WTC11 (cell line): Measurements from ENCODE around the gene CREM. TPM values are rescaled to one million over a fixed set of nuclear protein-coding genes. Genes with fewer than 3 reads are reported as not detected.

Experiments
- ATAC-seq: fragments of 200-7000 bp; cut with Tn5 transposase; 2 replicates; pipeline ENCODE4 v1.10.0; 2021; ENCODE audit warnings: mild to moderate bottlenecking, moderate library complexity
- CTCF ChIA-PET: fragments of 300-600 bp; sonication (Branson Sonifier 250); formaldehyde crosslinking; loops from one replicate; lab custom pipeline; 2021; ENCODE audit warnings: antibody characterized with exemption; lab: Charles Lee
- POLR2A ChIA-PET: fragments of 350-600 bp; sonication (Branson Sonifier 250); formaldehyde crosslinking; loops from one replicate; lab custom pipeline; 2021; ENCODE audit warnings: antibody characterized with exemption; lab: Charles Lee
- DNase-seq: peaks from one replicate; pipeline ENCODE4 v3.0.0; 2021; ENCODE audit warnings: low spot score
- H3K27ac Mint-ChIP-seq: 2 replicates; pipeline ENCODE4 v1.8.0; 2021; ENCODE audit warnings: mixed read lengths
- H3K27me3 Mint-ChIP-seq: 2 replicates; pipeline ENCODE4 v1.8.0; 2021; ENCODE audit warnings: low read depth, mild to moderate bottlenecking, moderate library complexity, mixed read lengths
- H3K36me3 Mint-ChIP-seq: 2 replicates; pipeline ENCODE4 v1.8.0; 2021; ENCODE audit warnings: mixed read lengths
- H3K4me1 Mint-ChIP-seq: 2 replicates; pipeline ENCODE4 v1.8.0; 2022; ENCODE audit warnings: mixed read lengths
- H3K4me3 Mint-ChIP-seq: 2 replicates; pipeline ENCODE4 v1.8.0; 2021; ENCODE audit warnings: mild to moderate bottlenecking, moderate library complexity, mixed read lengths
- H3K9me3 Mint-ChIP-seq: 2 replicates; pipeline ENCODE4 v1.8.0; 2021; ENCODE audit warnings: mixed read lengths
- ATF6 ChIP-seq: sonication (generic); formaldehyde crosslinking; IDR thresholded peaks from 2 replicates; pipeline ENCODE4 v1.8.1; 2023; ENCODE audit warnings: mild to moderate bottlenecking, missing genetic modification reagents
- E2F4 ChIP-seq: sonication (generic); formaldehyde crosslinking; IDR thresholded peaks from 2 replicates; pipeline ENCODE4 v1.8.1; 2022; ENCODE audit warnings: low read depth, mild to moderate bottlenecking, moderate library complexity, missing genetic modification reagents, borderline replicate concordance
- E2F5 ChIP-seq: sonication (generic); formaldehyde crosslinking; IDR thresholded peaks from 2 replicates; pipeline ENCODE4 v1.8.1; 2022; ENCODE audit warnings: mild to moderate bottlenecking, moderate library complexity, missing genetic modification reagents
- ESRRA ChIP-seq: sonication (generic); formaldehyde crosslinking; IDR thresholded peaks from 2 replicates; pipeline ENCODE4 v1.8.1; 2022; ENCODE audit warnings: mild to moderate bottlenecking, missing genetic modification reagents, borderline replicate concordance
- FOXP1 ChIP-seq: sonication (generic); formaldehyde crosslinking; IDR thresholded peaks from 2 replicates; pipeline ENCODE4 v1.8.0; 2022; ENCODE audit warnings: missing genetic modification reagents, mild to moderate bottlenecking, moderate library complexity, borderline replicate concordance
- IRF2 ChIP-seq: sonication (generic); formaldehyde crosslinking; IDR thresholded peaks from 2 replicates; pipeline ENCODE4 v1.8.0; 2022; ENCODE audit warnings: low read depth, missing genetic modification reagents, borderline replicate concordance
- SMAD3 ChIP-seq: sonication (generic); formaldehyde crosslinking; IDR thresholded peaks from 2 replicates; pipeline ENCODE4 v1.8.0; 2022; ENCODE audit warnings: missing genetic modification reagents, mild to moderate bottlenecking, borderline replicate concordance
- ZNF138 ChIP-seq: sonication (generic); formaldehyde crosslinking; conservative IDR thresholded peaks from 2 replicates; pipeline ENCODE4 v1.8.1; 2022; ENCODE audit warnings: mild to moderate bottlenecking, moderate library complexity, missing genetic modification reagents
- ZNF232 ChIP-seq: sonication (generic); formaldehyde crosslinking; IDR thresholded peaks from 2 replicates; pipeline ENCODE4 v1.8.0; 2022; ENCODE audit warnings: mild to moderate bottlenecking, missing genetic modification reagents
- ZNF317 ChIP-seq: sonication (generic); formaldehyde crosslinking; IDR thresholded peaks from 2 replicates; pipeline ENCODE4 v1.8.1; 2023; ENCODE audit warnings: low read depth, mild to moderate bottlenecking, moderate library complexity, missing genetic modification reagents, borderline replicate concordance
- ZSCAN18 ChIP-seq: fragments of 250-450 bp; sonication (Bioruptor Pico); IDR thresholded peaks from 2 replicates; pipeline ENCODE4 v2.1.2; 2022; ENCODE audit warnings: mild to moderate bottlenecking, moderate library complexity
- total RNA-seq: library from RNA; stranded (reverse); gene quantifications from 3 replicates; pipeline ENCODE4 v1.2.3, GENCODE V29; 2021
- TF ChIP-seq, protein P1 (sequence below): sonication (generic); formaldehyde crosslinking; IDR thresholded peaks from 2 replicates; pipeline ENCODE4 v1.8.1; 2023; ENCODE audit warnings: mild to moderate bottlenecking, missing genetic modification reagents, moderate library complexity
- TF ChIP-seq, protein P2 (sequence below): fragments of 250-450 bp; sonication (Bioruptor Pico); IDR thresholded peaks from 2 replicates; pipeline ENCODE4 v1.9.0; 2021; ENCODE audit warnings: mild to moderate bottlenecking
- TF ChIP-seq, protein P3 (sequence below): sonication (generic); formaldehyde crosslinking; IDR thresholded peaks from 2 replicates; pipeline ENCODE4 v1.8.1; 2022; ENCODE audit warnings: low read depth, missing genetic modification reagents, borderline replicate concordance
- TF ChIP-seq, protein P4 (sequence below): fragments of 250-450 bp; sonication (Bioruptor Pico); IDR thresholded peaks from 2 replicates; pipeline ENCODE4 v1.9.0; 2021; ENCODE audit warnings: mild to moderate bottlenecking, borderline replicate concordance

CREM gene
- total RNA-seq, 1 experiment from 2014 or later: 23.6 TPM

DNA sequence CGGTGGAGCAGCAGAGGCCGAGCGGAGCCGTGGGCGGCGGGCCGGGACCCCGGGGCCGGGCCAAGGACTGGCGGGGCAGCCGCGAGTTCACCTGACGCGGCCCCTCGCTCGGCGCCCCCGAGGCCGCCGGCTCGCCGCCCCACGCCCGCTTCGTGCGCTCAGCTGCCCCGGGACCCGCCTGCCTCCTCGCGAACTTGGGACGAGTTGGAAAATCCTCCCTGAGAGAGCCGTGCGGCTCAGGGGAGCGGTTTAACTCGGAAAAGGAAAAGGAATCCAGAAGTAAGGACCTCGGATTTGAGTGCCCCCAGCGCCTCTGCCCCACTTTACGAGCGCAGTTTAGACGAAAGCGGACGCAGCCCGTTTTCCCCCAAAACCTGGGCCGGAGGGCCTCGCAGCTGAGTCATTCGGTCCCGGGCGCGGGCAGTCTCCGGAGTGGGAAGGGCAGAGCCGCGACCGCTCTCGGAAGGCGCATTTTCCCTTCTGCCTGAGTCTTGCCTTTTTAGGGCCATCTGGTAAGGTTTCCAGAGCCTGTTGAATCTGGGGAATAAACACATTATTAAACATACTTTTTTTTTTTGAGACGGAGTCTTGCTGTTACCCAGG lies 744 bp downstream of the CREM start (continued):
- TF ChIP-seq ESRRA (CRISPR knock-in tag) (0 out of 2 replicates have a peak, but pooled peaks have one; percentile 2), ZNF138 (CRISPR knock-in tag) (no peak), E2F4 (no peak), SMAD3 (CRISPR knock-in tag) (no peak), FOXP1 (no peak)
- TF ChIP-seq, protein P1, sequence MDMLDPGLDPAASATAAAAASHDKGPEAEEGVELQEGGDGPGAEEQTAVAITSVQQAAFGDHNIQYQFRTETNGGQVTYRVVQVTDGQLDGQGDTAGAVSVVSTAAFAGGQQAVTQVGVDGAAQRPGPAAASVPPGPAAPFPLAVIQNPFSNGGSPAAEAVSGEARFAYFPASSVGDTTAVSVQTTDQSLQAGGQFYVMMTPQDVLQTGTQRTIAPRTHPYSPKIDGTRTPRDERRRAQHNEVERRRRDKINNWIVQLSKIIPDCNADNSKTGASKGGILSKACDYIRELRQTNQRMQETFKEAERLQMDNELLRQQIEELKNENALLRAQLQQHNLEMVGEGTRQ (CRISPR knock-in tag): no peak
- TF ChIP-seq, protein P2, sequence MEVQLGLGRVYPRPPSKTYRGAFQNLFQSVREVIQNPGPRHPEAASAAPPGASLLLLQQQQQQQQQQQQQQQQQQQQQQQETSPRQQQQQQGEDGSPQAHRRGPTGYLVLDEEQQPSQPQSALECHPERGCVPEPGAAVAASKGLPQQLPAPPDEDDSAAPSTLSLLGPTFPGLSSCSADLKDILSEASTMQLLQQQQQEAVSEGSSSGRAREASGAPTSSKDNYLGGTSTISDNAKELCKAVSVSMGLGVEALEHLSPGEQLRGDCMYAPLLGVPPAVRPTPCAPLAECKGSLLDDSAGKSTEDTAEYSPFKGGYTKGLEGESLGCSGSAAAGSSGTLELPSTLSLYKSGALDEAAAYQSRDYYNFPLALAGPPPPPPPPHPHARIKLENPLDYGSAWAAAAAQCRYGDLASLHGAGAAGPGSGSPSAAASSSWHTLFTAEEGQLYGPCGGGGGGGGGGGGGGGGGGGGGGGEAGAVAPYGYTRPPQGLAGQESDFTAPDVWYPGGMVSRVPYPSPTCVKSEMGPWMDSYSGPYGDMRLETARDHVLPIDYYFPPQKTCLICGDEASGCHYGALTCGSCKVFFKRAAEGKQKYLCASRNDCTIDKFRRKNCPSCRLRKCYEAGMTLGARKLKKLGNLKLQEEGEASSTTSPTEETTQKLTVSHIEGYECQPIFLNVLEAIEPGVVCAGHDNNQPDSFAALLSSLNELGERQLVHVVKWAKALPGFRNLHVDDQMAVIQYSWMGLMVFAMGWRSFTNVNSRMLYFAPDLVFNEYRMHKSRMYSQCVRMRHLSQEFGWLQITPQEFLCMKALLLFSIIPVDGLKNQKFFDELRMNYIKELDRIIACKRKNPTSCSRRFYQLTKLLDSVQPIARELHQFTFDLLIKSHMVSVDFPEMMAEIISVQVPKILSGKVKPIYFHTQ (CRISPR knock-in tag): no peak

- H3K4me1 Mint-ChIP-seq: peaks cover 18% of the 10 kb centered on the region
- H3K9me3 Mint-ChIP-seq: no peaks in the 10 kb centered on the region
- H3K27ac Mint-ChIP-seq: peak overlapping the region; percentile 37; the same call in 1 of the 2 replicates
- H3K27me3 Mint-ChIP-seq: no peaks in the 10 kb centered on the region; the same call in 1 of the 2 replicates
- no peaks in the 10 kb centered on the region for H3K36me3 Mint-ChIP-seq
- no peak for DNase-seq
- TF ChIP-seq IRF2 (CRISPR knock-in tag) (no peak), E2F5 (CRISPR knock-in tag) (no peak), ZNF138 (CRISPR knock-in tag) (no peak), ZNF232 (CRISPR knock-in tag) (no peak), ZNF317 (CRISPR knock-in tag) (no peak), ZSCAN18 (no peak), ATF6 (no peak)
- TF ChIP-seq, protein P3, sequence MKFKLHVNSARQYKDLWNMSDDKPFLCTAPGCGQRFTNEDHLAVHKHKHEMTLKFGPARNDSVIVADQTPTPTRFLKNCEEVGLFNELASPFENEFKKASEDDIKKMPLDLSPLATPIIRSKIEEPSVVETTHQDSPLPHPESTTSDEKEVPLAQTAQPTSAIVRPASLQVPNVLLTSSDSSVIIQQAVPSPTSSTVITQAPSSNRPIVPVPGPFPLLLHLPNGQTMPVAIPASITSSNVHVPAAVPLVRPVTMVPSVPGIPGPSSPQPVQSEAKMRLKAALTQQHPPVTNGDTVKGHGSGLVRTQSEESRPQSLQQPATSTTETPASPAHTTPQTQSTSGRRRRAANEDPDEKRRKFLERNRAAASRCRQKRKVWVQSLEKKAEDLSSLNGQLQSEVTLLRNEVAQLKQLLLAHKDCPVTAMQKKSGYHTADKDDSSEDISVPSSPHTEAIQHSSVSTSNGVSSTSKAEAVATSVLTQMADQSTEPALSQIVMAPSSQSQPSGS (CRISPR knock-in tag): no peak
- TF ChIP-seq, protein P4, sequence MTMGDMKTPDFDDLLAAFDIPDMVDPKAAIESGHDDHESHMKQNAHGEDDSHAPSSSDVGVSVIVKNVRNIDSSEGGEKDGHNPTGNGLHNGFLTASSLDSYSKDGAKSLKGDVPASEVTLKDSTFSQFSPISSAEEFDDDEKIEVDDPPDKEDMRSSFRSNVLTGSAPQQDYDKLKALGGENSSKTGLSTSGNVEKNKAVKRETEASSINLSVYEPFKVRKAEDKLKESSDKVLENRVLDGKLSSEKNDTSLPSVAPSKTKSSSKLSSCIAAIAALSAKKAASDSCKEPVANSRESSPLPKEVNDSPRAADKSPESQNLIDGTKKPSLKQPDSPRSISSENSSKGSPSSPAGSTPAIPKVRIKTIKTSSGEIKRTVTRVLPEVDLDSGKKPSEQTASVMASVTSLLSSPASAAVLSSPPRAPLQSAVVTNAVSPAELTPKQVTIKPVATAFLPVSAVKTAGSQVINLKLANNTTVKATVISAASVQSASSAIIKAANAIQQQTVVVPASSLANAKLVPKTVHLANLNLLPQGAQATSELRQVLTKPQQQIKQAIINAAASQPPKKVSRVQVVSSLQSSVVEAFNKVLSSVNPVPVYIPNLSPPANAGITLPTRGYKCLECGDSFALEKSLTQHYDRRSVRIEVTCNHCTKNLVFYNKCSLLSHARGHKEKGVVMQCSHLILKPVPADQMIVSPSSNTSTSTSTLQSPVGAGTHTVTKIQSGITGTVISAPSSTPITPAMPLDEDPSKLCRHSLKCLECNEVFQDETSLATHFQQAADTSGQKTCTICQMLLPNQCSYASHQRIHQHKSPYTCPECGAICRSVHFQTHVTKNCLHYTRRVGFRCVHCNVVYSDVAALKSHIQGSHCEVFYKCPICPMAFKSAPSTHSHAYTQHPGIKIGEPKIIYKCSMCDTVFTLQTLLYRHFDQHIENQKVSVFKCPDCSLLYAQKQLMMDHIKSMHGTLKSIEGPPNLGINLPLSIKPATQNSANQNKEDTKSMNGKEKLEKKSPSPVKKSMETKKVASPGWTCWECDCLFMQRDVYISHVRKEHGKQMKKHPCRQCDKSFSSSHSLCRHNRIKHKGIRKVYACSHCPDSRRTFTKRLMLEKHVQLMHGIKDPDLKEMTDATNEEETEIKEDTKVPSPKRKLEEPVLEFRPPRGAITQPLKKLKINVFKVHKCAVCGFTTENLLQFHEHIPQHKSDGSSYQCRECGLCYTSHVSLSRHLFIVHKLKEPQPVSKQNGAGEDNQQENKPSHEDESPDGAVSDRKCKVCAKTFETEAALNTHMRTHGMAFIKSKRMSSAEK (CRISPR knock-in tag): no peak
- TF ChIP-seq, all 79 proteins: peak for 0
- H3K4me3 Mint-ChIP-seq: peak overlapping the region; percentile 87
- ATAC-seq: no peak
- CTCF ChIA-PET: interaction anchor here (1.6 kb wide), 1 partner anchor 67 kb away, joined by 7 read pairs; no protein-coding TSS in a partner anchor
- POLR2A ChIA-PET: no interaction called here
Measured at GRCh38 chr10:35129185-35129674, 2.6 kb downstream of the CREM start.
